Measurements from ENCODE around the gene CAV3.

- TF ChIP-seq, protein P1, sequence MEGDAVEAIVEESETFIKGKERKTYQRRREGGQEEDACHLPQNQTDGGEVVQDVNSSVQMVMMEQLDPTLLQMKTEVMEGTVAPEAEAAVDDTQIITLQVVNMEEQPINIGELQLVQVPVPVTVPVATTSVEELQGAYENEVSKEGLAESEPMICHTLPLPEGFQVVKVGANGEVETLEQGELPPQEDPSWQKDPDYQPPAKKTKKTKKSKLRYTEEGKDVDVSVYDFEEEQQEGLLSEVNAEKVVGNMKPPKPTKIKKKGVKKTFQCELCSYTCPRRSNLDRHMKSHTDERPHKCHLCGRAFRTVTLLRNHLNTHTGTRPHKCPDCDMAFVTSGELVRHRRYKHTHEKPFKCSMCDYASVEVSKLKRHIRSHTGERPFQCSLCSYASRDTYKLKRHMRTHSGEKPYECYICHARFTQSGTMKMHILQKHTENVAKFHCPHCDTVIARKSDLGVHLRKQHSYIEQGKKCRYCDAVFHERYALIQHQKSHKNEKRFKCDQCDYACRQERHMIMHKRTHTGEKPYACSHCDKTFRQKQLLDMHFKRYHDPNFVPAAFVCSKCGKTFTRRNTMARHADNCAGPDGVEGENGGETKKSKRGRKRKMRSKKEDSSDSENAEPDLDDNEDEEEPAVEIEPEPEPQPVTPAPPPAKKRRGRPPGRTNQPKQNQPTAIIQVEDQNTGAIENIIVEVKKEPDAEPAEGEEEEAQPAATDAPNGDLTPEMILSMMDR (IDR thresholded peaks at IDR 0.05): no peak
- TF ChIP-seq POLR2A (IDR thresholded peaks at IDR 0.05) (no peak), POLR2AphosphoS5 (IDR thresholded peaks at IDR 0.05) (no peak)
Observed at GRCh38 chr3:8777978-8778267, 44.3 kb downstream of the CAV3 start.

Measured in breast epithelium (tissue), 3 donors.